ENCODE data around the gene CAPZA1.

DNA sequence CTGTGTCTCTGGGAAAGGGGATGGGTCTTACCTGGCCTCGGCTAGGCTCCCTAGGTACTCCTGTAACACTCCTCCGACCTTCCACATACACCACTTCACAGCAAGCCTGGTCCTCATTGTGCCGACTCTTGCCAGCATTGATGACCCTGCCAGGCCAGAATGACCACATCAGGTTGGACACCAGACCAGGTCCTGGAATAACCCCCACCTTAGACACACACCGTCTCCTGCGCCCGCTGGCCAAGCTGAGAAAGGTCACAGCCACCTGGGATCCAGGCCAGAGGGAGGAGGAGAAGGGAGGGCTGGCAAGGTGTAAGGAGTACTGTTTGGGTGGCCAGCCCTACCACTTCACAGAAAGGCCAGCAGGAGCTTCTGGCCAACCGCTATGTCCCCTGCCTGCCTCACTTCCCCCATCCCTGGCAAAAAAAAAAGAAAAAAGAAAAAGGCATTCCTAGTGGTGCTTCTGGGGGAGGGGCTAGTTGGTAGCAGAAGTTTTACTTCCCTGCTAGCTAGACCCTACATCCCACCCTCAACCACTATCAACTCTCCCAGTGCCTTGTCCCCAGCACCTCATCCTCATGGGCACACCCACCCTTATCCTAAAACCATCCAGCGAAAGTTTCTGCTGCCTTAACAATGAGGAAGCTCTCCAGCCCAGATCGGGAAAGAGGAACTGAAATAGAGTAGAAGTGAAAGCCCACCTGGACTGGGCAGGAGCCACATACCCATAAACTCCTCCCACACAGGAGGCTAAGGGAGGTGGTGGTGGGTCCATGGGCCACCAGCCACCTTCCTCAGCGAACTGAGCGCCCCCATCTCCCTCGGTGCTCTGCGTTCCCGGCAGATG is 94.1 kb downstream of the CAPZA1 start:
- TF ChIP-seq, protein P1, sequence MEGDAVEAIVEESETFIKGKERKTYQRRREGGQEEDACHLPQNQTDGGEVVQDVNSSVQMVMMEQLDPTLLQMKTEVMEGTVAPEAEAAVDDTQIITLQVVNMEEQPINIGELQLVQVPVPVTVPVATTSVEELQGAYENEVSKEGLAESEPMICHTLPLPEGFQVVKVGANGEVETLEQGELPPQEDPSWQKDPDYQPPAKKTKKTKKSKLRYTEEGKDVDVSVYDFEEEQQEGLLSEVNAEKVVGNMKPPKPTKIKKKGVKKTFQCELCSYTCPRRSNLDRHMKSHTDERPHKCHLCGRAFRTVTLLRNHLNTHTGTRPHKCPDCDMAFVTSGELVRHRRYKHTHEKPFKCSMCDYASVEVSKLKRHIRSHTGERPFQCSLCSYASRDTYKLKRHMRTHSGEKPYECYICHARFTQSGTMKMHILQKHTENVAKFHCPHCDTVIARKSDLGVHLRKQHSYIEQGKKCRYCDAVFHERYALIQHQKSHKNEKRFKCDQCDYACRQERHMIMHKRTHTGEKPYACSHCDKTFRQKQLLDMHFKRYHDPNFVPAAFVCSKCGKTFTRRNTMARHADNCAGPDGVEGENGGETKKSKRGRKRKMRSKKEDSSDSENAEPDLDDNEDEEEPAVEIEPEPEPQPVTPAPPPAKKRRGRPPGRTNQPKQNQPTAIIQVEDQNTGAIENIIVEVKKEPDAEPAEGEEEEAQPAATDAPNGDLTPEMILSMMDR (IDR thresholded peaks at IDR 0.05) = no peak
- no peak for TF ChIP-seq POLR2AphosphoS5 (IDR thresholded peaks at IDR 0.05)

All from gastroesophageal sphincter (tissue), 3 donors.